Measurements from ENCODE around the gene AKAP13.
A peak's percentile ranks its signal among the peaks of the same experiment; 100 is the strongest.

AKAP13 gene

GRCh38 chr15:85604194-85604593, 223.8 kb downstream of the AKAP13 start:
- DNase-seq: no peak

- DNase-seq: no peak
Observed at GRCh38 chr15:85606738-85607137, 226.3 kb downstream of the AKAP13 start.

GRCh38 chr15:85607141-85607806, 226.9 kb downstream of the AKAP13 start:
- DNase-seq: no peak

GRCh38 chr15:85607842-85608241, 227.4 kb downstream of the AKAP13 start:
- no peak for DNase-seq

GRCh38 chr15:85609492-85609891, 229.1 kb downstream of the AKAP13 start:
- DNase-seq: no peak

- no peak for DNase-seq
Observed at GRCh38 chr15:85611361-85611760, 231.0 kb downstream of the AKAP13 start.

GRCh38 chr15:85614059-85614458, 233.7 kb downstream of the AKAP13 start:
- no peak for DNase-seq

GRCh38 chr15:85615930-85616329, 235.5 kb downstream of the AKAP13 start:
- DNase-seq: peak; percentile 53

GRCh38 chr15:85616549-85617110, 236.2 kb downstream of the AKAP13 start:
- DNase-seq: no peak

- DNase-seq: no peak
Observed at GRCh38 chr15:85618228-85618505, 237.8 kb downstream of the AKAP13 start.

GRCh38 chr15:85618956-85619491, 238.6 kb downstream of the AKAP13 start:
- no peak for DNase-seq

GRCh38 chr15:85619992-85620689, 239.7 kb downstream of the AKAP13 start:
- no peak for DNase-seq

- DNase-seq: no peak
Observed at GRCh38 chr15:85620690-85621049, 240.3 kb downstream of the AKAP13 start.

GRCh38 chr15:85621094-85621493, 240.7 kb downstream of the AKAP13 start:
- no peak for DNase-seq

GRCh38 chr15:85622221-85622831, 241.9 kb downstream of the AKAP13 start:
- DNase-seq: no peak

GRCh38 chr15:85623315-85624049, 243.1 kb downstream of the AKAP13 start:
- no peak for DNase-seq

- DNase-seq: peak; percentile 15
Observed at GRCh38 chr15:85624291-85624801, 243.9 kb downstream of the AKAP13 start.

GRCh38 chr15:85625166-85625830, 244.9 kb downstream of the AKAP13 start:
- DNase-seq: no peak

GRCh38 chr15:85625856-85626255, 245.5 kb downstream of the AKAP13 start:
- peak; percentile 35 for DNase-seq

GRCh38 chr15:85627213-85627935, 247.0 kb downstream of the AKAP13 start:
- no peak for DNase-seq

- DNase-seq: no peak
Observed at GRCh38 chr15:85630311-85630710, 249.9 kb downstream of the AKAP13 start.

GRCh38 chr15:85631018-85631417, 250.6 kb downstream of the AKAP13 start:
- DNase-seq: no peak
